ENCODE measurements around the gene NCF4.

Gene NCF4

GRCh38 chr22:36860821-36861659, at the start of gene NCF4:
TSS of gene NCF4 (plus strand) at chr22:36861006. CDS start at chr22:36861172, 166 bp downstream.
- no peak for DNase-seq (ENCODE audit: low read depth in 1 of 2, low spot score in 1 of 2)

- DNase-seq (ENCODE audit: low read depth in 1 of 2, low spot score in 1 of 2), result no peak
Observed at GRCh38 chr22:36811094-36811800, 49.6 kb upstream of the NCF4 start.

GRCh38 chr22:36814801-36815200, 46.0 kb upstream of the NCF4 start:
- no peak for DNase-seq (ENCODE audit: low read depth in 1 of 2, low spot score in 1 of 2)

GRCh38 chr22:36815558-36816338, 45.1 kb upstream of the NCF4 start:
- DNase-seq (ENCODE audit: low read depth in 1 of 2, low spot score in 1 of 2), result no peak

- DNase-seq (ENCODE audit: low read depth in 1 of 2, low spot score in 1 of 2), result no peak
Observed at GRCh38 chr22:36816339-36816635, 44.5 kb upstream of the NCF4 start.

GRCh38 chr22:36816636-36817524, 43.9 kb upstream of the NCF4 start, which contains the start of gene PVALB:
TSS of gene PVALB (minus strand) at chr22:36817035. CDS start at chr22:36817005, 30 bp downstream.
- no peak for DNase-seq (ENCODE audit: low read depth in 1 of 2, low spot score in 1 of 2)

- no peak for DNase-seq (ENCODE audit: low read depth in 1 of 2, low spot score in 1 of 2)
Observed at GRCh38 chr22:36817525-36817848, 43.3 kb upstream of the NCF4 start.

- no peak for DNase-seq (ENCODE audit: low read depth in 1 of 2, low spot score in 1 of 2)
Observed at GRCh38 chr22:36818010-36818642, 42.7 kb upstream of the NCF4 start.

- no peak for DNase-seq (ENCODE audit: low read depth in 1 of 2, low spot score in 1 of 2)
Observed at GRCh38 chr22:36819112-36819511, 41.7 kb upstream of the NCF4 start.

GRCh38 chr22:36822581-36822980, 38.2 kb upstream of the NCF4 start:
- no peak for DNase-seq (ENCODE audit: low read depth in 1 of 2, low spot score in 1 of 2)

- DNase-seq (ENCODE audit: low read depth in 1 of 2, low spot score in 1 of 2), result no peak
Observed at GRCh38 chr22:36823186-36823839, 37.5 kb upstream of the NCF4 start.

GRCh38 chr22:36824655-36825054, 36.2 kb upstream of the NCF4 start:
- DNase-seq (ENCODE audit: low read depth in 1 of 2, low spot score in 1 of 2), result no peak

GRCh38 chr22:36826262-36826661, 34.5 kb upstream of the NCF4 start:
- DNase-seq (ENCODE audit: low read depth in 1 of 2, low spot score in 1 of 2), result no peak

GRCh38 chr22:36828815-36829214, 32.0 kb upstream of the NCF4 start:
- DNase-seq (ENCODE audit: low read depth in 1 of 2, low spot score in 1 of 2), result no peak

- no peak for DNase-seq (ENCODE audit: low read depth in 1 of 2, low spot score in 1 of 2)
Observed at GRCh38 chr22:36829370-36830002, 31.3 kb upstream of the NCF4 start.

- DNase-seq (ENCODE audit: low read depth in 1 of 2, low spot score in 1 of 2), result no peak
Observed at GRCh38 chr22:36830601-36831000, 30.2 kb upstream of the NCF4 start.

GRCh38 chr22:36831206-36831605, 29.6 kb upstream of the NCF4 start:
- no peak for DNase-seq (ENCODE audit: low read depth in 1 of 2, low spot score in 1 of 2)

- DNase-seq (ENCODE audit: low read depth in 1 of 2, low spot score in 1 of 2), result no peak
Observed at GRCh38 chr22:36831717-36832116, 29.1 kb upstream of the NCF4 start.

- DNase-seq (ENCODE audit: low read depth in 1 of 2, low spot score in 1 of 2), result no peak
Observed at GRCh38 chr22:36833073-36833472, 27.7 kb upstream of the NCF4 start.
